SU-DHL-6 (cell line): Measurements from ENCODE around the gene ATP6V0A1.

ENCODE experiments used
- EZH2phosphoT487 ChIP-seq: fragments of 200-600 bp; sonication (generic), shearing (Covaris generic); conservative IDR thresholded peaks from 2 replicates; pipeline ENCODE4 v1.6.1; 2018; ENCODE audit warnings: mild to moderate bottlenecking, antibody characterized with exemption, low read length, moderate library complexity, mixed read lengths
- TF ChIP-seq, protein P1 (sequence below): fragments of 200-600 bp; sonication (generic); IDR thresholded peaks from one replicate; pipeline ENCODE4 v1.5.1; 2017; ENCODE audit warnings: antibody characterized with exemption, mild to moderate bottlenecking, low read length, moderate library complexity; ENCODE audit not compliant: insufficient read depth, poor library complexity, severe bottlenecking

DNA sequence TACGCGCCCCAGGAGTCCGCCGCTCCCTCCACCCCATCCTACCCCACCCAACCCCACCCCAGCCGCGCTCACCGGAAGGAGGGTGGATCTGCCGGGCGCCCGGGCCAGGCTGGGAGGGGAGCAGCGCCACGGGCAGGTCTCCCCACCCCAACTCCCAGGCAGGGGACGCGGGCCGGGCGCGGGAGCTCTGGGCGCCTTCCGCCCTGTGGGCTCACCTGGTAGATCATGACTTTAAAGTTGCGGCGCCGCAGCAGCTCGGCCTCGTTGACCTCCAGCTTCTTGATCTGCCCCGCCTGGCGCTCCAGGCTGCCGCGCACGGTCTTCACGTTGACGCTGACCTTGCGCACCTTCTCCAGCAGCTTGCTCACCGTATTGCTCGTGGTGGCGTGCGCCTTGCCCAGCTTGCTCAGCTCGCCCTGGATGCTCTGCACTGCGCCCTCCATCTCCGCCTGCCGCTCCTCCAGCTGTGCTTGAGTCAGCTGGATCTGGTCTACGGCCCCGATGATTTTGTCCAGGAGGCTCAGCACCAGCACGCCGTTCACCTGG lies 36.2 kb upstream of the ATP6V0A1 start:
- TF ChIP-seq, protein P1, sequence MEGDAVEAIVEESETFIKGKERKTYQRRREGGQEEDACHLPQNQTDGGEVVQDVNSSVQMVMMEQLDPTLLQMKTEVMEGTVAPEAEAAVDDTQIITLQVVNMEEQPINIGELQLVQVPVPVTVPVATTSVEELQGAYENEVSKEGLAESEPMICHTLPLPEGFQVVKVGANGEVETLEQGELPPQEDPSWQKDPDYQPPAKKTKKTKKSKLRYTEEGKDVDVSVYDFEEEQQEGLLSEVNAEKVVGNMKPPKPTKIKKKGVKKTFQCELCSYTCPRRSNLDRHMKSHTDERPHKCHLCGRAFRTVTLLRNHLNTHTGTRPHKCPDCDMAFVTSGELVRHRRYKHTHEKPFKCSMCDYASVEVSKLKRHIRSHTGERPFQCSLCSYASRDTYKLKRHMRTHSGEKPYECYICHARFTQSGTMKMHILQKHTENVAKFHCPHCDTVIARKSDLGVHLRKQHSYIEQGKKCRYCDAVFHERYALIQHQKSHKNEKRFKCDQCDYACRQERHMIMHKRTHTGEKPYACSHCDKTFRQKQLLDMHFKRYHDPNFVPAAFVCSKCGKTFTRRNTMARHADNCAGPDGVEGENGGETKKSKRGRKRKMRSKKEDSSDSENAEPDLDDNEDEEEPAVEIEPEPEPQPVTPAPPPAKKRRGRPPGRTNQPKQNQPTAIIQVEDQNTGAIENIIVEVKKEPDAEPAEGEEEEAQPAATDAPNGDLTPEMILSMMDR = no peak
- no peak for TF ChIP-seq EZH2phosphoT487
